C4-2B (cell line): Measurements from ENCODE around the gene TXNDC12.
"Not testable (repeated sequence)": the region's sequence is repeated elsewhere in the genome, so short reads cannot be mapped to it uniquely, and the experiment has no call there.

ENCODE experiments used
- H3K27ac ChIP-seq: fragments of 450-650 bp; 2 replicates; pipeline ENCODE4 v1.5.1; 2017
- CTCF ChIP-seq: fragments of 450-650 bp; conservative IDR thresholded peaks from 2 replicates; pipeline ENCODE4 v1.5.1; 2017; ENCODE audit warnings: mild to moderate bottlenecking
- ZFX ChIP-seq: fragments of 450-650 bp; IDR thresholded peaks from 2 replicates; pipeline ENCODE4 v1.6.1; 2017

The TXNDC12 gene

GRCh38 chr1:52057255-52057654 is 2.3 kb upstream of the TXNDC12 start:
- no peak overlapping the region for H3K27ac ChIP-seq
- no peak for TF ChIP-seq ZFX
- TF ChIP-seq CTCF = no peak

- peak overlapping the region; percentile 98 for H3K27ac ChIP-seq
- no peak for TF ChIP-seq CTCF
- TF ChIP-seq ZFX = no peak
Measured at GRCh38 chr1:52056937-52057231, 1.9 kb upstream of the TXNDC12 start.

- TF ChIP-seq CTCF (no peak), ZFX (peak; percentile 61; the same call in 1 of the 2 replicates)
- peak within 1 kb of the TSS; percentile 98 for H3K27ac ChIP-seq
Measured at GRCh38 chr1:52056163-52056936, 1.4 kb upstream of the TXNDC12 start, which contains the start of gene BTF3L4. Gene BTF3L4, plus strand, starts transcription at chr1:52056295. Its CDS starts 3,553 bp downstream, at chr1:52059848.

GRCh38 chr1:52055866-52056162 is 823 bp upstream of the TXNDC12 start:
- H3K27ac ChIP-seq = peak overlapping the region; percentile 98
- no peak for TF ChIP-seq CTCF
- TF ChIP-seq ZFX = no peak

GRCh38 chr1:52054496-52055065 is 410 bp downstream of the TXNDC12 start:
- no peak for TF ChIP-seq CTCF
- TF ChIP-seq ZFX = no peak; the same call in 1 of the 2 replicates

GRCh38 chr1:52053862-52054261 is 1.1 kb downstream of the TXNDC12 start:
- no peak overlapping the region; the same call in 1 of the 2 replicates for H3K27ac ChIP-seq
- no peak for TF ChIP-seq CTCF
- TF ChIP-seq ZFX = no peak

More at GRCh38 chr1:52054496-52055065, 410 bp downstream of the TXNDC12 start:
- peak overlapping the region; percentile 98 for H3K27ac ChIP-seq

GRCh38 chr1:52049337-52049736 is 5.7 kb downstream of the TXNDC12 start:
- H3K27ac ChIP-seq = not testable (repeated sequence)

GRCh38 chr1:52045666-52046195 is 9.3 kb downstream of the TXNDC12 start:
- not testable (repeated sequence) for H3K27ac ChIP-seq
